Measurements from ENCODE around the gene MCRS1.
"Not testable (repeated sequence)": the region's sequence is repeated elsewhere in the genome, so short reads cannot be mapped to it uniquely, and the experiment has no call there.

MCRS1 gene

DNA sequence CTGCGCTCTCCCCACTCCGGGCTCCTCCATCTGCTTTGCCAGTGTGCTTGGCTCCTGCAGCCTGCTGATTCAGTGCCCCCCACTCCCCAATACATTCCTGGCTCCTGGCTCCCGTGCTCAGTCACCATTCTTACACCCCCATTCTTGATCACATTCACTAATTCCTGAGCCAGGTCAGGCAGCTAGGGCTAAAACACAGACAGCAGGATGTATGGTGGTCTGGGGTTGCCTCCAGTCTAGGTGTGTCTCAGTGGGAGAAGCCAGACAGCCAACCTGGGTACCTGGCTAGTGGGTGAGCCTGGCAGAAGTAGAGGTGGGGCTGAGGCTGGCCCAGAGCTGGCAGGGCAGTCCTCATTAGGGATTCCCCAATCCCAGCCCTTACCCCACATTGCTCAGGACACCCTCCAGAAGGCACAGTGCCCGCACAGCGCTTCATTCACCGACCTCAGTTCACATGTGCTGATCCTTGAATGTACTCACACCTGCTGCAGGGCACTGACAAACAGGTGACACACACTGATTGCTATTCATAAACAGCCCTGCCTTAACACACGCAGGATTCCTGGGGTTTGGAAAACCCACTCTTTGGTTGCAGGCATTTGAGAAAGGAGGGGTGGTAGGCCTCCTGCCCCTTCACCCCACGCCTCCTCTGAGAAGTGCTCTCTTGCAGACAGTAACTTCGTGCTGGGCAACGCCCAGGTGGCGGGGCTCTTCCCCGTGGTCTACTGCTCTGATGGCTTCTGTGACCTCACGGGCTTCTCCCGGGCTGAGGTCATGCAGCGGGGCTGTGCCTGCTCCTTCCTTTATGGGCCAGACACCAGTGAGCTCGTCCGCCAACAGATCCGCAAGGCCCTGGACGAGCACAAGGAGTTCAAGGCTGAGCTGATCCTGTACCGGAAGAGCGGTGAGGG lies 27.5 kb downstream of the MCRS1 start:
- peak; percentile 38 for DNase-seq

DNA sequence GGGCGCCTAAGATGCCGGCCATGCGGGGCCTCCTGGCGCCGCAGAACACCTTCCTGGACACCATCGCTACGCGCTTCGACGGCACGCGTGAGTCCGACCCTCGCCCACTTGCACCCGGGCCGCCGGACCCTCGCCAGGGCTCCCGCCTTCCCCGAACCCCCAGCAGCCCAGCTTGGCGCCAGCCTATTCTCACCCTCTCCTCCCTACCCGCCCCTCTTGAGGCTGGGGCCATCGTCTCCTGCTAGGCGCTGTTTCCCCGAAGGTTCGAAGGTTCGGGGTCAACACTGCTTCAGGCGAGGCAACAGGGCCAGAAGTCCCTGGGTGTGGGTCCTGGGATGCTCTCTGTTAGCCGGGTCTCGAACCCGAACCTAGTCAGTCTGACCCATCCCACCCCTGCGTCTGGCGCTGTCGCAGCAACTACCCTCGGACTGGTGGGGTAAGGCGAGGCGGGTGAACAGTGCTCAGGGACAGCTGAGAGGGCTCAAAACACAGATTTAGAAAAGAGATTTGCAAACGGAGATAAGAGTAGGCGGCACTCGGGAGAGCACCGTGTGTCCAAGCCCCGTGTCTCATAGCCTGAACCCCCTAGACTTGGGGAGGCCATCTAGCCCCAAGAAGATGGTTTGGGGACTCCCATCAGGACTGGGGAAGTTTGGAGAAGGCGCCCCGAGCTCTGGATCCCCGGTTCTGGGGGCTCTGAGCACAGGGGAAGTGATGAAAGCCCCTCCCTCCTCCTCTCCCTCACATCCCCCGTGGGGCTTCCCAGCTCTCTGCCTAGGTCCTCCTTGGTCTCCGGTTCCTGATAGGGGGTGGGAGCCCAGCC lies 28.3 kb downstream of the MCRS1 start:
- no peak for DNase-seq

DNA sequence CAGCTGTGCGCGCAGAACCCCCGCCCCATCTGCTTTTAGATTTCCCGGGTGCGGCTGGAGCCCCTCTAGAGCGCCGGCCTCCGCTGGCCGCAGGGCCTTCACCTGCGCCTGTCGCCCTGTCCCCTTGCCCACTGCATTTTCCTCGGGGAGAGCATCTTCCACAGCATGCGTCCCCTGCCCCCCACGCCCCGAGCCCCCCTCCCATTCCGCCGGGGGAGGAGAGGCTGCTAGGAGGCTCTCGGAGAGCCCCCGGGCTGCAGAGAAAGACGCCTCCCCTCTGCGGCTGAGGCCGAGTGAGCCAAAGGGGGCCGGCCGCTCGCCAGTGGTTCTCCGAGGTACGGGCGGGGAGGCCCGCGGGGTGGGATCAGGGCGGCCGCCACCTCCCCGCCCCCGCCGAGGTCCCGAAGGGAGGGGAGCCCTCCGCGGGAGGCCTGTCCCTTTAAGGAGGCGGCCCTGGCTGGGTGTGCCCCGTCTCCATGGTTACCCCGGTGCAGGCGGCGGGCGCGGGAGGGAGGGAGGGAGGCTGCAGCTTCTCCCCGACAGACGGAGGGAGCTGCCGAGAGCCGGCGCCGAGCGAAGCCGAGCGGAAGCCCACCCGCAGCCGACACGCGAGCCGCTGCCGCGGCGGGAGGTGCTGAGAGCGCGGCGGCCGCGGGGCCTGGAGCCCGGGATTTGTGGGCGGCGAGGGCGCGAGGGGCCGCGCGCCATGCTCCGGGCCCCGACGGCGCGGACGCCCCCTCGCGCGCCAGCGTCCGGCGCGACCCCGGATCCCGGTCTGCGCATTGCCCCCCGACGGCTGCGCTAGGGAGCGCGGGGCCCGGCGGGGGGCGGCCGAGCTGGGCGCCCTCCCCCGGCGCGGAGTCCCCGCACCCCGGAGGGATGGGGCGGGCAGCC lies 29.2 kb downstream of the MCRS1 start, which contains the start of gene KCNH3:
KCNH3 (plus strand) TSS at position 521 of the 894 bp plus-strand sequence. CDS start 387 bp downstream, outside the sequence.
- peak; percentile 92 for DNase-seq

DNA sequence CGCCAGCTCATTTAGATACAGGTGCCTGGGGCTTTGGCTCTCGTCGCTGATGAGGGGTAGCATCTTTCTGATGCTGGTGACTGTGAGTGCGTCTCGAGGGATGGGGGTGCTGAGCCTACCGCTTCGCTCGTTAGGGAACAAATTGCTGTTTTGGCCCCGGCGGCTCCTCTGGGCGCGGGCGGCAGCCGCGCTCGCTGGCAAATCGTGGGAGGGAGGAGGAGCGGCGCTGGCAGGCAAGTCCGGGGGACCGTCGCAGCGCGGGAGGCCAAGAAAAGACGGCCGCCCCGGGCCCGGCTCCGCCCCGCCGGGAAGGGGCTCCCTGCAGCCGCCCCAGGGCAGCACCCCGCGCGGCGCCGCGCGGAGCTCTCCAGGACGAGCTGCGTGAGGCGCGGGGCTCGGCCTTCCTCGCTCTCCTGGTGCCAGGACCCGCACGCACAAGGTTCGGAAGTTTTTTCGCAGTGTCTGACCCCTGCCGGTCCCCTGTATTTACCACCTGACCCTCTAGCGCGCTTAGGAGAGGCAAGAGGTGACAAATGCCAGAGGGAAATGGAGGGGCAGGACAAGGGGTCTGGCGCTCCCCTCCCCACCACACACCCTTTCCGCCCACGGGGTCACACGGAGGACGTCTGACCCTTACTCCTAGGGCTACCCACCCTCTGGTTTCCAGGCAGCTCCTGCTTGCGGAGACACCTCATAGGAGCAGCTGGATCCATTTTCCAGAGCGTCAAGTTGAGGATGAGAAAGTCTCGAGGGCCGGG lies 30.0 kb downstream of the MCRS1 start:
- no peak for DNase-seq

DNA sequence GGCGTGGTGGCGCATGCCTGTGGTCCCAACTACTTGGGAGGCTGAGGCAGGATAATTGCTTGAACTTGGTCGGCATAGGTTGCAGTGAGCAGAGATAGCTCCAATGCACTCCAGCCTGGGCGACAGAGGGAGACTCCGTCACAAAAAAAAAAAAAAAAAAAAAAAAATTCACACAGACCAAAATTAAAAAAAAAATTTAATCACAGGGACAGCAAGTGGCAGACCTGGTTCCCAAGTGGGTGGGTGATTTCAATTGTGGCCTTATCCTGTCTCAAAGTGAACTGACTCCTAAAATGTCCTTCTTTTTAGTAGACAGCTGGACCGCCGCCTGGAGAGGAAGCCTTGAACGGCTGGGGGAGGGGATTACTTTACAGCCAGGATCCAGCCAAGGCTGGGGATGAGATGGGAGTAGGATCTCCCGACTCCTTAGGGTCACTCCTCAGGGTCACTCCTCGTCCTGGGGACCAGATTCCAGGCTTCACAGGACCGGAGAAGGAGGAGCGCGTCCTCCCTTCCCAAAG lies 30.7 kb downstream of the MCRS1 start:
- no peak for DNase-seq

DNA sequence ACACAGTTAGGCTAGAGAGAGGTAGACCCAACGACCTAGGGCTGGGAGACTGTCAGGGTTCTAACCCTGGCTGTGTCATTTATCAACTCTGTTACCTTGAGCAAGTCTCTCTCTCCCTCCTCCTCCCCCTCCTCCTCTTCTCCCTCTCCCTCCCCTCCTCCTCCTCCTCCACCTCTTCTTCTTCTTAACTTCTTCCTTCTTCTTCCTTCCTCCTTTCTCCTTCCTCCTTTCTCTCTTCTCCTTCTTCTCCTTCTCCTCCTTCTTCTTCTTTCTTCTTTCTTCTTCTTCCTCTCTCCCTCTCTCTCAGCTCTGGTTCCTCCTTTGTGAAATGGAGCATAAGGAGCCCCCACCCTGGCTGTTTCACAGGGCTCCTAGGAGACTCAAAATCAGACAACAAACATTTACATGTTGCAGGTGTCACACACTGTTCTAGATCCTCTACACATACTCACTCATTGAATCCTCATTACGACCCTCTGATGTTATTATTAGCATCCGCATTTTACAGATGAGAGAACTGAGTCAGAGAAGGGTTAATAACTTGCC lies 31.3 kb downstream of the MCRS1 start:
- no peak for DNase-seq

DNA sequence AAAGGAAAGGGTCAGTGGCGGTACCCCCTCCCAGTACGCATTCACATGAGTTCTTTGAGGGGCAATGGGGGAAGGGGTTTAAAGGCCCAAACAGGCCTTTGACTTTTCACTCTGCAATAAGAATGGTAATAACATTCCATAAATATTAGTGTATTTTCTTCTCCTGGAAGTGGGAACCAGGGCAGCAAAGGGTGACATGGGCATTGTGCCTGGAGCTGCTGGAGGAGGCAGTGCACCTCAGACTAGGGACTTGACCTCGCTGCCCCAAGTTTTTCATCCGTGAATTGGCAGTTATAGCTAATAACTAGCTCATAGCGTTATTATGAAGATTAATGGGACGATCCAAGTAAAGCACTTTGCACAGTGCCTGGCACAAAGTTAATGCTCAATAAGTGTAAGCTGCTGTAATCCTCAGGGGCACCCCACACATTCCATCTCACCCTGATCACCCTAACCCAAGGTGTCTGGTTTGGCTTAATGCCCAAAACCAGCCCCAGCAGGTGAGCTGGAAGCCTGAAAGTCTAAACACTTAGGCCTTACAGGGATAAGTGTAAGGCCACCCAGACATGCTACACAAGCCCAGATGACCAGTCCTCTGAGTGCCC lies 31.9 kb downstream of the MCRS1 start:
- no peak for DNase-seq

DNA sequence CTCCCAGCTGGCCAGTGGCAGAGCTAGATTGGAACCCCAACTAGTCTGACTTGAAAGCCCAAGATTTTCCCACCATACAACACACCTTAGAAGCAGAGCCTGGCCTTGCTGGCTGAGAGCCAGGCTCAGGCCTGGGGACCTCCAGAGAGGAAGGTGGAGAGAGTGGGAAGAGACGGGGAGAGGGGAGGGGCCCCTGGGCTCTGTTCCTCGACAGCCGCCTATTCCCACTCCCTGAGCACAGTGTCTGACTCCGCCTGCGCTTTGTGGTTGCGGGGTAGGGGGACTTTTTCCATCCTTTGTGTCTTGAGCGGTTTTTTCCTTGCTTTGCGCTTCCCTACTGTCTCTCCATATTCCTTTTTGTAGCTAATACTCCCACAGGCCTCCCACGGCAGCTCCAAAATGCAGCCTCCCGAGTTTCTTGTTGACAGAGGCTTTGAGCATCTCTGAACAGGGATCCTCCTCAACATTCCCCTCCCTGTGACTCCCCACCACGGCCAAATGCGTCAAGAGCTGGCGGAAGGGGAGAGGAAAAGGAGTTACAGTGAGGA lies 33.1 kb downstream of the MCRS1 start:
- DNase-seq, result no peak

DNA sequence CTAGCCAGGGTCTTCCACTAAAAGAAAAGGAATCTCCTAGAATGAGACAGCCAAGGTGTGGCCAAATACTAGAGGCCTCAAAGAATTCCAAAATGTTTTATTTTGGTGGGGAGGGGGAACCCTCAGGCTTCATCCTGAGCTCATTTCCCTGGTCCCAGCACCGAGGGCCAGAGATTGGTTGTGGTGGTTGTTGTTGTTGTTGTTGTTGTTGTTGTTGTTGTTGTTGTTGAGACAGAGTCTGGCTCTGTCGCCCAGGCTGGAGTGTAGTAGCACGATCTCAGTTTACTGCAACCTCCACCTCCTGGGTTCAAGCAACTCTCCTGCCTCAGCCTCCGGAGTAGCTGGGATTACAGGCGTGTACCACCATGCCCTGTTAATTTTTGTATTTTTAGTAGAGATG lies 33.8 kb downstream of the MCRS1 start:
- not testable (repeated sequence) for DNase-seq

DNA sequence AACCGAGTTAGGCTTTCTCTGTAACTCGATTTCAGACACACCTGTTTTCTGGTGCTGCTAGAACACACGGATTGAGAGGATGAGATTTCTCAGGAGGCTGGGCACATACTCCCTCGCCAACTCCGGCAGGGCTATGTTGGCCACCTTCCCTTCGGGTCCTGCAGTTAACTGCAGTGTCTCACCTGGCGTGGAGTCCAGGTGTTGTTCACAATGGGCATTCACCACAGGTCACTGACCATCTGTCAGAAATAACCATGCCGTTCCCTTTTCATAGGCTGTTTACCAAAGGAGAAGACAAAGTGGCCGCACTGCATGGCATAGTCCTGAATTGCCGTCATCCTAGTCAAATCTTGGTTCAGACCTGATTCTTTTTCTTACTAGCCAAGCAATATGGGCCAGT lies 34.6 kb downstream of the MCRS1 start:
- peak; percentile 61 for DNase-seq

DNA sequence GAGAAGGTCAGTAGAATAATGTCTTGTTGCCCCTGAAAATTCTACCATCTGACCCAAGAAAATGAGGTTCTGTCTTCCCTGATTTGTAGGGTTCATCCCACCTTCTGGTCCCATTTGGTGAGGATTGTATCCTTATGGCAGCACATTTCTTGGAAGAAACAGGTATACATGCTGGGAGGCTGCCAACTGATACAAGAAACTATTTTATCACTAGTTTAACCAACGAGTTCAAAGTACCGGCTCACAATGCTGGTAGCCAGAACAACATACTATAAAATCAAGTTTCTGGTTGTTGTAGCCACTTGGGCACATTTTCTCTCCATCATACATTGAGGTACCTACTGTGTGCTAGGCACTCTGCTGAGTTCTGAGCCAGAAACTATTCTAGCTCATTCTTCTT lies 36.2 kb downstream of the MCRS1 start:
- DNase-seq, result no peak

DNA sequence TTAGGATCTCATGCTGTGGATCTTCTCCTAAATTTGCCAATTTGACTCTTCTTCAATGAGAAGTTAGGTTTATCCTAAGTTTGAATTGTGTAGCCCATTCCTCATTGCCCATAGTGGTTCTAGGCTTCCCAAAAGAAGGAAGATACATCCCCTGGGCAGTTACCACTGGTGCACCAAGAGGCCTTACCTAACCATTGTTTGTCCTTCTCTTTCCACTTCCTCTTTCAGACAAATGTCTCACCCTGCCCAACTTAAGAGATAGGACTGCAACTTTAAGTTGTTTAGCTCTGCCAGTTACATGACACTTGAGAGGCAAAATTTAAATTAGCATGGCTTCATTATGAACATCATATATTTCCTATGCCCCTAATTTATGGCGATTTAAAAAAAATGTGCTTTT lies 38.5 kb downstream of the MCRS1 start:
- no peak for DNase-seq

DNA sequence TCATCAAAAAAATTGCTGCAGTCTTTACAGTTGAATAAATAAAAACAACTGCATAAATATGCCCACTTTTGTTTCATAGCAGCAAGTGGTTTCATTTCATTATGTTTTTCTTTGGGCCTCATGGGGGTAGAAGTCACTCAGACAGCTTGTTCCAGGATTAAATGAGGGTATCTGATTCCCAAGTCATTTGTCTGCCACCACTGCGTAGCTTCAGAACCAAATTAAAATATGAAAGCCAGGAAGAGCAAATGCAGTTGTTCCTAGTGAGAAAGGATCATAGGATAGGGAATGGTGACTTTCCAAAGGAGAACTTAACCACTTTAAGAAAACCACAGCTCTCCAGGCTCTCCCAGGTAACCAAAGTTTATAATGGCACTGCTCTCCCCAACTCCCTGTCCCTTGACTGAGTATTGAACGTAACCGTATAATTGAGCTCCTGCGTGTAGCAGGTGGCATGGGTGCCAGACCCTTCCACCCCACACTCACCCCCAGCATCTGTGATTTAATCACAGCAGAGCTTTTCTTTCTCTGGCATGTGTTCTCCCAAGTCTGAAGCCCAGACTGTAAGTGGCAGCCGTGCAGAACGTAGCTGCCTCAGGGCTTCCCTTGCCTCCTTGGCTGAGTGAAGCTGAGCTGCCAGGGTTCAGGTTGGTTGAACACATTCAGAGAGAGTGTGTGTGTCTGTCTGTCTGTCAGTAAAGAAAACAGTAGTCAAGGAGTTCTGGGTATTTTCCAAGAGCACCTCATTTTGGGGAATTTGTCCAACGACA lies 40.4 kb downstream of the MCRS1 start:
- no peak for DNase-seq

DNA sequence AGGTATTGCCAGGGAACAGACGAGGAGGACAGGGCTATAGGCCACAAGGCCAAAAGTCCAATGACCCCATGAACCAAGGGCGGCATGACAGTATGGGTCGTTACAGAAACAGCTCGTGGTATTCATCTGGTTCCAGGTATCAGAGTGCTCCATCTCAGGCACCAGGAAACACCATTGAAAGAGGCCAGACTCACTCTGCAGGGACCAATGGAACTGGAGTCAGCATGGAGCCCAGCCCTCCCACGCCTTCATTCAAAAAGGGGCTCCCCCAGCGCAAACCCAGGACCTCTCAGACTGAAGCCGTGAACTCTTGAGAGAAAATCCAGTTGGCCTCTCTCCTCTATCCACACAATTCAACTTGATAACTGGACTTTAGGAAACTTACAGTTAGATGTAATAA lies 42.0 kb downstream of the MCRS1 start:
- DNase-seq, result no peak

DNA sequence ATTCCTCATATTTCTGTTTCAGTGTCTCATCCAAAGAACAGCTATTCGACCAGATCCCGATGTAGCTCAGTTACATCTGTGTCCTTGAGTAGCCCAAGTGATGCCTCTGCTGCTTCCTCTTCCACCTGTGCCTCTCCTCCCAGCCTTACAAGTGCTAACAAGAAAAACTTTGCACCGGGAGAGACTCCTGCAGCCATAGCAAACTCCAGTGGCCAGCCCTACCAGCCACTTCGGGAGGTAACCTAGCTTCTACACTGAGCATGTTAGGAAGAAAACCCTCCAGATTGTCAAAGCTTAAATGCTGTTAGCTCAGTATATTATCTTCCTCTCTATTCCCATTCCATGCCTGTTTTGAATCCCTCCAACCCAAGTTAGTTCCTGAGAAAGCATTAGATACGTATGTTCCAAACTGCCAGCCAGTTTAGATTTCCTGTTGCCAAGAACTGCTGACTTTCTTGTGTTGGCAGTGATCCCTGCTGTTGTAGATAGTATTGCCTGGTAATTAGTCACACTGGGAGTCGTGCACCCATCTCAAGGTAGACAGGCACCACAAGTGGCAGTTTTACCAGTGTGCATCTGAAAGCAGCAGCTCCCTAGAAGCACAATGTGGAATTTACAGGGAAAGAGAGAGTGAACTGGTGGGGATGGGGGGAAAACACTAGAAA lies 43.1 kb downstream of the MCRS1 start:
- no peak for DNase-seq

DNA sequence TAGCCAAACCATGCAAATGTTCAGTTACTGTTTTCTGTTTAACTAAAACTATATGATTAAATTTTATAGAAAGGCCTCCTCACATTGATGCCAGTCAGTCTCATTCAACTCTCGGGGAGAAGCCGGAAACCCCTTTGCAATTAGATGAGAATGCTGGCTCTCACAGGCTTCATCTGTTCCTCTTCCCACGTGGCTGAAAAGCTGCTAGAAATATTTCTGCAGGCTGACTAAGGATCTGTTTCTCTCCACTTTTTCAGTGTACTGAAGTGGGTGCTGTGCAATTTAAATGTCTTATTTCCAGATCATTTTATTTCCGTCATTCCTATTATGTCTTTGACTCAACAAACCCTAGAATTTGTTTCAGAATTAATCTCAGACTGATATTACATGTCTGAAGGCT lies 46.6 kb downstream of the MCRS1 start:
- DNase-seq, result no peak

DNA sequence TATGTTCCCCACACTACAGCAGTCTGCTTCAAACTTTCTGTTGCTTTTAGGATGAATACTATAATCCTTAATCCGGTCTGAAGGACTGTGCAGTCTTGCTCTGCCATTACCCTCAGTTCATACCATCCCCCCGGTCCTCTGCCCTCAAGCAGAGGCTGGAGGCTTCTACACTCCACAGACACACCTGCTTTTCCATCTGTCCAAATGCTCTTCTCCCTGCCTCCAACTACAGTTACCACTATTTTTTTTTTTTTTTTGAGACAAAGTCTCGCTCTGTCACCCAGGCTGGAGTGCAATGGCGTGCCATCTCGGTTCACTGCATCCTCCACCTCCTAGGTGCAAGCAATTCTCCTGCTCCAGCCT lies 48.4 kb downstream of the MCRS1 start:
- no peak for DNase-seq

DNA sequence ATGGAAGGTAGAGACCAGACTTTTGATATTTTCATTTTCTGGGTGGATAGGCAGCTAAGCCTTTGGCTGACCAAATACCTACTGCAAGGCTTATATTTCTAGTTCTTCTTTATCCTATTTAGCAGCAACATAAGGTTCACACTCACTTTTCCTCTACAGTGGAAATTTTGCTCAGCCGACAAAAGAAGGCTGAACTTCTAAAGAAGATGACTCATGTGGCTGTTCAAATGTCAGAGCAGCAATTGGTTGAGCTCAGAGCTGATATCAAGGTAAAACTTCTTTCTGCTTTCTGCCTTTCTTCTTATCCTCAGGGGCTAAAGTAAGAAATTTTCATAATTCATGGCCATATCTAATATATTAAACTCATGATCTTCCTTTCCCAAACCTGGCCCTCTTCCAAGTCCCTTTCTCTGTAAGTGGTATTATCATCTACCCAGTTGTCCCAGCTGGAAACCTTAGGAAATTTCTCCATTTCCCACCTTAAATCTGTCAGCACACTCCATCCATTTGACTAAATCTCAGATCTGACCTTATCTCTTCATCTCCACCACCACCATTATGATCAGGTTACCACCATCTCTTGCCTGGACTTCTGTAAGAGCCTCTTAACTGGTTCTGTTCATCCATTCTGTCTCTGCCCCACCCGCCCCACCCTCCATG lies 48.9 kb downstream of the MCRS1 start:
- no peak for DNase-seq

DNA sequence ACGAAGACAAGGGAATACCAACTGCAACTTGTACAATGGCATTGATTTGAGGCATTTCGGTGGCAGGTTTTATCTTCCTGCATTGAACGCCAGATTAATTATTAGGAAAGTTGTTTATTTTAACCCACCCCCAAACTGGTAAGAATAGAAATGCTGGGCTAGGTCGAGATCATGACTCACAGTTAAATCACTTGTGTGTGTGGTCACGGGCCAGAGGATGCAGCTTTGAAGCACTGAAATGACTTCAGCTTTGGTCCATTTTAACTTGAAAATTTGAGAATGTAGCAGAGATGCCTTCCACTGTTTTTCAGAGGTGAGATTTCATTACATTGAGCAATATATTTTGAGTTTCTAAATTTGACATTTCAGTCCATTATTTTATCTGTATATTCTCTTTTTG lies 52.7 kb downstream of the MCRS1 start:
- DNase-seq, result no peak
